ENCODE results near the gene TRIM3.
"Not testable (repeated sequence)": the region's sequence is repeated elsewhere in the genome, so short reads cannot be mapped to it uniquely, and the experiment has no call there.

TRIM3 gene

GRCh38 chr11:6473451-6474412 lies at the start of gene TRIM3:
TRIM3 (minus strand) TSS chr11:6473941; CDS start chr11:6465695, 8,246 bp downstream.
- DNase-seq, result peak; percentile 48 to 64

GRCh38 chr11:6523253-6523652 lies 49.5 kb upstream of the TRIM3 start:
- DNase-seq, result no peak

GRCh38 chr11:6521946-6522345 lies 48.2 kb upstream of the TRIM3 start:
- not testable (repeated sequence) for DNase-seq

- no peak for DNase-seq
These were observed 46.5 kb upstream of the TRIM3 start for GRCh38 chr11:6520265-6520664.

GRCh38 chr11:6516865-6517264 lies 43.1 kb upstream of the TRIM3 start:
- no peak for DNase-seq

- DNase-seq, result peak; percentile 21 to 58
These were observed 32.0 kb upstream of the TRIM3 start for GRCh38 chr11:6505577-6506240.

GRCh38 chr11:6504166-6504565 lies 30.4 kb upstream of the TRIM3 start:
- DNase-seq, result no peak

- no peak for DNase-seq
These were observed 28.6 kb upstream of the TRIM3 start for GRCh38 chr11:6502382-6502781.

GRCh38 chr11:6498544-6498943 lies 24.8 kb upstream of the TRIM3 start:
- no peak for DNase-seq

GRCh38 chr11:6498121-6498520 lies 24.4 kb upstream of the TRIM3 start:
- DNase-seq, result no peak

- no peak for DNase-seq
These were observed 23.5 kb upstream of the TRIM3 start, which contains the start of gene DNHD1 for GRCh38 chr11:6497069-6497839. DNHD1 (plus strand) TSS chr11:6497280; CDS start chr11:6498216, 936 bp downstream.

- no peak for DNase-seq
These were observed 15.6 kb upstream of the TRIM3 start for GRCh38 chr11:6489306-6489705.

GRCh38 chr11:6488821-6489220 lies 15.1 kb upstream of the TRIM3 start:
- DNase-seq, result no peak

- DNase-seq, result no peak
These were observed 14.6 kb upstream of the TRIM3 start for GRCh38 chr11:6488342-6488741.

- DNase-seq, result no peak
These were observed 13.2 kb upstream of the TRIM3 start for GRCh38 chr11:6486938-6487337.

- DNase-seq, result no peak
These were observed 12.5 kb upstream of the TRIM3 start for GRCh38 chr11:6486256-6486655.

- no peak for DNase-seq
These were observed 11.9 kb upstream of the TRIM3 start for GRCh38 chr11:6485661-6486060.

- no peak for DNase-seq
These were observed 9.3 kb upstream of the TRIM3 start for GRCh38 chr11:6483015-6483414.

GRCh38 chr11:6482441-6482840 lies 8.7 kb upstream of the TRIM3 start:
- peak; percentile 59 to 74 for DNase-seq

GRCh38 chr11:6481924-6482275 lies 8.2 kb upstream of the TRIM3 start:
- no peak for DNase-seq

GRCh38 chr11:6481012-6481923 lies 7.5 kb upstream of the TRIM3 start, which contains the start of the genes ARFIP2 and TIMM10B:
ARFIP2 (minus strand) TSS chr11:6481331; CDS start chr11:6480421, 910 bp downstream.
TIMM10B (plus strand) TSS chr11:6481501; CDS start chr11:6481517, 16 bp downstream.
- DNase-seq, result peak; percentile 97 to 98

Data from inflammatory macrophage treated with lipopolysaccharide for 1 hour (primary cell).